ENCODE data around the gene IFNL3. TPM values are rescaled to one million over a fixed set of nuclear protein-coding genes. Genes with fewer than 3 reads are reported as not detected.

Gene IFNL3
- total and polyA plus RNA-seq, 9 of the 15 experiments (the other 6 are each of a cell fraction or from before 2014, with no cell fraction given), result not detected

DNA sequence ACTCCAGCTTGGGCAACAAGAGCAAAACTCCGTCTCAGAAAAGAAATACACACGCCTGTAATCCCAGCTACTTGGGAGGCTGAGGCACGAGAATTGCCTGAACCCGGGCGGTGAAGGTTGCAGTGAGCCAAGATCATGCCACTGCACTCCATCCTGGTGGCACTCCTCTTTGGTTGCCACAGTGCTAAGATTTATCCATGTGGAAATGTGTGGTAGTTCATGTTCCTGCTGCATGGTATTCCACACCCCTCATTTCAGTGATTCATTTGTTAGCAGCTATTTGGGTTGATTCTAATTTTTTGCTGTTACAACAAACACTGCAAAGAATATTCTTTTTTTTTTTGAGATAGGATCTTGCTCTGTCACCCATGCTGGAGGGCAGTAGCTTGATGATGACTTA is 12.1 kb downstream of the IFNL3 start (continued):
- TF ChIP-seq GTF2A2 (tag; IDR thresholded peaks at IDR 0.05), result no peak

DNA sequence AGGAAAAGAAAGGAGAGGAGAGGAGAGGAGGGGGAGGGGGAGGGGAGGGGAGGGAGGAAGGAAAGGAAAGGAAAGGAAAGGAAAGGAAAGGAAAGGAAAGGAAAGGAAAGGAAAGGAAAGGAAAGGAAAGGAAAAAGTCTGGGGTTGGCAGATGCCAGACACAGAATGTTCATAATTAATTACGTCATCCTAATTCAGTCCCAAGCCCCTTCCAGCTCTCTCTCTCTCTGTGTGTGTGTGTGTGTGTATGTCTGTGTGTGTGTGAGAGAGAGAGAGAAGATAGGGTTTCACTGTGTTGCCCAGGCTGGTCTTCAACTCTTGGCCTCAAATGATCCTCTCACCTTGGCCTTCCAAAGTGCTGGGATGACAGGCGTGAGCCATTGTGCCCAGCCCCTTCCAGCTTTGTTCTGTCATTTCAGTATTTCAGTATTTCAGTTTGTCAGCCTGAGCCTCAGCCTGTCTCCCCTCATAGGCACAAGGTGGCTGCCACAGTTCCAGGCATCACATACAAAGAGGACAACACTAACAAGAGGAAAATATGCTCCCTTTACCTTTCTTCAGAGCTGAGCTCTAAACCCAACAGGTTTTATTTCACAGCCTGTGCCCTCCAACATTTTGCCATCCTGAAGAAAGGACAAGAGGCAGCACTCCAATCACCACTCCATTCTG is 14.6 kb downstream of the IFNL3 start:
- no peaks in the 10 kb centered on the region for H3K36me3 ChIP-seq (ENCODE audit: control insufficient read depth, insufficient read depth, low read length)
- DNase-seq (ENCODE audit: extremely low read depth in 1 of 4, low spot score in 3 of 4) (no peak), FAIRE-seq (no peak), ATAC-seq (no peak)
- no peak overlapping the region for H3K9ac ChIP-seq (ENCODE audit: insufficient read depth in 1 of 2, low read depth in 2 of 2, low read length in 2 of 2)
- ChIA-PET CTCF (ENCODE audit: low intra/inter-chr PET ratio) (no interaction called here), POLR2A (interaction anchor here (0.6 to 0.7 kb wide), 2 partner anchors 11 to 155 kb away, joined by 3 read pairs; no protein-coding TSS in a partner anchor)
- no peak overlapping the region for H3K27ac ChIP-seq (ENCODE audit: extremely low read depth, low read depth, low read length)
- no peaks in the 10 kb centered on the region for H3K9me3 ChIP-seq (replicated peaks; ENCODE audit: control insufficient read depth, insufficient read depth, low read depth, low read length)
- no peaks in the 10 kb centered on the region for H3K79me2 ChIP-seq (ENCODE audit: control insufficient read depth, insufficient read depth, low read length)
- no peaks in the 10 kb centered on the region for H3K9me1 ChIP-seq (ENCODE audit: control insufficient read depth, insufficient read depth, low read length)
- BruUV-seq (replicated peaks), result no TSS peak
- H3K4me1 ChIP-seq (replicated peaks in 1 of 2; ENCODE audit: control insufficient read depth in 2 of 2, insufficient read depth in 2 of 2, low read length in 2 of 2), result no peaks in the 10 kb centered on the region; a peak in 1 of 5 replicates
- H3K27me3 ChIP-seq (ENCODE audit: control insufficient read depth in 2 of 2, insufficient read depth in 2 of 2, low read length in 2 of 2), result peaks cover 2 to 12% of the 10 kb centered on the region in 2 experiments; a peak in 4 of 5 replicates
- intact Hi-C loops (cut with micrococcal nuclease), result no loop called here
- no peaks in the 10 kb centered on the region for H4K20me1 ChIP-seq (replicated peaks; ENCODE audit: control insufficient read depth, insufficient read depth, low read length)
- TF ChIP-seq, protein P1, sequence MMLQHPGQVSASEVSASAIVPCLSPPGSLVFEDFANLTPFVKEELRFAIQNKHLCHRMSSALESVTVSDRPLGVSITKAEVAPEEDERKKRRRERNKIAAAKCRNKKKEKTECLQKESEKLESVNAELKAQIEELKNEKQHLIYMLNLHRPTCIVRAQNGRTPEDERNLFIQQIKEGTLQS (IDR thresholded peaks at IDR 0.05), result peak; percentile 56
- TF ChIP-seq, protein P1 (CRISPR knock-in tag; conservative IDR thresholded peaks at IDR 0.05), result no peak
- TF ChIP-seq FOXK2 (conservative IDR thresholded peaks at IDR 0.05 in 1 of 2, IDR thresholded peaks at IDR 0.05 in 1 of 2; ENCODE audit: low read depth in 2 of 2) (no peak), ATF7 (IDR thresholded peaks at IDR 0.05) (peak; percentile 62; the same call in 1 of the 2 replicates), HLTF (IDR thresholded peaks at IDR 0.05) (0 out of 2 replicates have a peak, but pooled peaks have one; percentile 47), RBM25 (IDR thresholded peaks at IDR 0.05; ENCODE audit: low read depth, low read length, severe bottlenecking) (peak; percentile 86), BCOR (IDR thresholded peaks at IDR 0.05) (0 out of 2 replicates have a peak, but pooled peaks have one; percentile 12), SMARCA5 (IDR thresholded peaks at IDR 0.05) (peak; percentile 54; the same call in 1 of the 2 replicates), ZNF586 (CRISPR knock-in tag; conservative IDR thresholded peaks at IDR 0.05) (no peak)
- no peak overlapping the region for H3K4me2 ChIP-seq (ENCODE audit: insufficient read depth, low read length)
- in situ Hi-C loops (cut with MboI), result no loop called here
- 0% methylated on average over 1 of the region's 2 CpGs for WGBS (ENCODE audit: insufficient coverage, low coverage, missing lambda C conversion rate)
- no peak overlapping the region for H2AFZ ChIP-seq (ENCODE audit: low read depth, low read length)
- H3K4me3 ChIP-seq, result no peak overlapping the region
